ENCODE measurements around the gene RPTOR.

DNA sequence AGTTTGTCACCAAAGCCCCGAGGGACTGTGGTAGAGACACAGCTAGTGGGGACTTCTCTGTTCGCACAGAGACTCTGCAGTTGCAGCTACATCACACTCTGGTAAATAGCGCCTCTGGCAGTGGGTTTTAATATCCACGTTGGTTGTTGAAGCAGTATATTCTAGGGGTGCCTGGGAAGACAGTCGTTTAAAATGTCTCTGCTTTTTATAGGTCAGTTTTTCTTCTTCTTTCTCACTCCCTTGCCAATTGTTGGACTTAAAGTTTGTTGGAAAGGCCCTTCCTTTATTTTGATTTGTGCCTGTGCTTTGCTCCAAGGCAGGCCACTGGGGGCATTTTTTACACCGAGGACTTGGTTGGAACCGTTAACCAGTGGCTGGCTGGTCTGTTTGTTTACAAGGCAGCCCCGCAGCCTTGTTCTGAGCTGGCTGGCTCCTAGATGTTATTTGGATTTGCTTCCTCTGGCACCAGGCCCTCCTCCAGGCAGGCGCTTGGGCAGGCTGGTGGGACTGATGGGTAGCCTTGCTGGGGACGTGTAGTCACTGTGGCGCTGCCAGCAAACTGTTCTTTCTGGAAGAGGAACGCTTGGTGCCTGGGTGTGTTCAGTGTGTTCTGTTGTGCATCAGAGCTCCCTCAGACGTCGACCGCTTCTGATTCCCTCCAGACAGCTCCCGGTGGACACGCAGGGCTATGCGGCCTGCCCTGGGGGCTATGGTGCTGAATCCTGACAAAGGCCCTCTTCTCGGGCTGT lies 228.8 kb downstream of the RPTOR start:
- TF ChIP-seq GLI4 (tag by site-specific recombination; IDR thresholded peaks at IDR 0.05): no peak
- TF ChIP-seq ZSCAN16 (tag by site-specific recombination; IDR thresholded peaks at IDR 0.05): no peak
